HPDE6-E6E7 (cell line): Measurements from ENCODE around the gene SPAG8.

Experiments
- DNase-seq: peaks from one replicate; pipeline ENCODE4 v3.0.0; 2011; ENCODE audit warnings: missing footprints; ENCODE audit errors: extremely low spot score

SPAG8 gene

DNA sequence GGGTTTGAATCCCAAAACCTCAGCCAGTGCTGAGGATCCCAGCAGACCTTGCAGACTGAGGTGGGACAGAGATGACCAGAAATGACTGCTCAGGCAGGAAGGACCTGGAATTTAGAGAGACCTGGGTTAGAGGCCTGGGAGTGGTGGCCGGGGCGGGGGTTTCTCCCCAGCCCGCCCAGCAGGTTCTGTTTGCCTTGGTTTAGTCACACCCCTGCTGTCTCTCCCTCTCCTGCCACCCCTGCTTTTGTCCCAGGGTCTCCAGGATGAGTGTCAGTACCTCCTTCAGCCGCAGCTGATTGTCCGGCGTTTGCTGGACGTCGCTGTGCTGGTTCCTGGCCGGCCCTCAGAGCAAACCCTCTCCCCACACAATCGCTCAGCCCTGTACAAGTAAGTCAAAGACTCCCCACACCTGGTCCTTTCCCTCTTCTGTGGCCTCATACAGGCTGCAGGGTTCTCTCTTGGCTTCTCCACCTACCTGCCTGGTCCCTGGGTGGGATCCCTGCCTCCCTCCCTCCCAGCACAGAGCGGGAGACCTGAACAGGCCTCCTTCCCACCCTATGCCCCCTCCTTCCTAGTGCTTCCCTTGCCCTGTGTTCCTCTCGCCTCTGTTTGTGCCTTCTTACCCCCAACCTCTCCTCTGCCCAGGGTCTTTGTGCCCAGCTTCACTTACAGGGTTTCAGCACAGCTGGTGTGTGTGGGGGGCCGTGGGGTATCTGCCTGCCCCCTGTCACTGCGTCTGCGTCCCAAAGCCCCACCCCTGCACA, 29.0 kb upstream of the SPAG8 start:
- DNase-seq: no peak

DNA sequence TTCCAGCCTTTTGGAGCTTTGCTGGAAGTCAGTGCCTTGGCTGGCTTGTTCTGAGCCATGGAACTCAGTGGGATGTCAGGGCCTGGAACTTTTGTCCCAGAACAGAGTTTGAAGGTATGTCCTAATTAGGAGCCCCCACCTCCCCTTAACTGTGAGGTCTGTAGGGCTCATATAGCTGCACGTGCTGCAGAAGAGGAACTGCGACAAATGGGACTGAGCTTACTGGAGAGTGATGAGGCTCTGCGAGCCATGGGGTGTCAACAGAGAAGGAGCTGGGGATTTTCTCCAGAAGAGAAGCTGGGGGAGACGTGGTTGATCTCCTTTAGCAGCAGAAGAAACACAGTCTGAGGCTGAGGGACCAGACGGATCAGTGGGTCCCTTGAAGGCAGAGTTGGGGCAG, 27.9 kb upstream of the SPAG8 start:
- DNase-seq: no peak

DNA sequence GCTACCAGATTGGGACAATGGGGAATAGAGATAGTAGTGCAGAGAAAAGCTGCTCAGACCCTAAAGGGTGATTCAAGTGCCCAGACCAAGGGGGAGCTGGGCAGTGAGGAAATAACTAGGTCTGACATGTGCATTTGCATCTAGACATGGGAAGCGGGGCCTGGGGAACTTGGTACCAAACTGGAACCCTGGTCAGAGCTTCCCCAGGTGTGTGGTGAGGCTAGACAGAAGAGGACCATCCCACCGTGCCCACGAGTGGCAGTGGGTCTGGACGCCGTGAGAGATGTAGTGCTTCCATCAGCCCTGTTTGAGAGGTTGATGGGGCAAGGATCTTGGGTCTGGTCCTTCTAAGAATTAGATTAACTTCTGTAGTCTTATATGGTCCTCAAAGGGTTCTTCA, 24.5 kb upstream of the SPAG8 start:
- no peak for DNase-seq

DNA sequence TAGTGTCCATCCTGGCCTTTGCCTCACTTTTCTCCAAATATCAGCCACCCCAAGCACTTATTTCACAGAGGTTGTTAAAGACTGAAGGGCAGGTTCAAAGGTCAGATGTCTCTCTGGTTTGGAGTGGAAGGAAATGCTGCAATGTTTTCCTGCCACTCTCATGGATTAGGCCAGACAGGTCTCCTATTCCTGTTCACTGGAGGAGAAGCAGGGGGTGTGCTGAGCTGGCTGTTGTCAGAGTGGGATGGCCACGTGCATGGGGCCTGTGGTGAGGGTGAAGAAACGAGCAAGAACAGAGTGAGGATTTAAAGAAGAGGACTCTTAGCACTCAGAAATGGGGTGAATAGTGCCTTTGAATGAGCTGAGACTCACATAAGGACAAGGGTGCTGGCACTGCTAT, 23.7 kb upstream of the SPAG8 start:
- DNase-seq: no peak

DNA sequence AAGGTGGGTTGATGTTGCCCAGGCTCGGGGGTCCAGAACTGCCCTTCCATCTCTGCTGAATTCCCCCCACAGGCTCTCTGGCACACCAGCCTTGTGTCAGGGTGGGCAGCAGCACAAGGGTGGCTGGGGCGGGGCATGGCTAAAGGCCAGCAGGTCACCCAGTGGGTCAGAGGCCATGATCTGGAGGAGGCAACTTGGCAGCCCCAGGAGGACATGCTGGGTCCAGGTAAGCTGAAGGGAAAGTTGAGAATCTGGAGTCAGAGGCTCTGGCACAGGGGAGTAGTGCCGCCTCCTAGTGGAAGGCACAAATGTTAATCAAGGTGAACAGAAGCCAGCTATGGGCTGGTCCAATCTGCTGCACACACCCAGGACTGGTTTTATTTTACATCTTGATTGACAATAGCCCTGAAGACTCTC, 23.2 kb upstream of the SPAG8 start:
- DNase-seq: no peak

DNA sequence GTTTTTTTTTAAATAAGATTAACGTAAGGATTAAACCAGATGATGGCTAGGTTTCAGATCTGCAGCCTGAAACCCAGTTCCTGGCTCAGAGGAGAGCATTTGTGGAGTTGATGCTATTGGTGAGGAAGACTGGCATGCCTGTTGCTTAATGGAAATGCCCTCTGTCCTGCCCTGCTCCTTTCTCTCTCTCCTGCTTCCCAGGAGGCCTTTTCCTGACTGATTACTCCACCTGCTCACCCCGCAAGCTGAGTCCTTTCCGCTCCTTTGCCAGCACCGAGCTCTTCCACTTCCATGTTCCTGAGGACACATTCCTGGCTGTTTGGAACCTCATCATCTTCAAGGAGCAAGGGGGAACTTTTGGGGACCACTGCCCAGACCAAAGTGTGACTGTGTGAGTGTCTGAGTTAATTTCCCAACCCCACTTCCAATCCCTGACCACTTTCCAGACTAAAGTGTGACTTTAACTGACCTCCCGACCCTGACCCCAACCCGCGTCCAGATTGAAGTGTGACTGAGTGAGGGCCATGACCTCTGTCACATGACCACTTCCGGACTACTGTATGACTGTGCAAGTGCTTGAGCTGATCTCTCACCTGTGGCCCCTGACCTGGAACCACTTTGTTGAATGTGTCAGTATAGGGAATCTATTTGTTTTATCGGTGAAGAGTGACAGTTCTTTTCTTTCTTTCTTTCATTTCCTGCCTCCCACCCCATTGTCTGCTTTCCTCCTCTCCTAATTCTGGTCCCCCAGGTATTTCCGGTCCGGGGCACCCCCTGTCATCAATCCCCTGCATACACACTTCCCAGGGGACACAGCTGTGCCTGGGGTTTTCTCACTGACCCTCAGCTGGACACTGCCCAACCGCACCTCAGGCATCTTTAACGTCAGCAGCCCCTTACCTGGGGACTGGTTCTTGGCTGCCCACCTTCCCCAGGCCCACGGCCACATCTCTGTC, 22.5 kb upstream of the SPAG8 start:
- DNase-seq: no peak

DNA sequence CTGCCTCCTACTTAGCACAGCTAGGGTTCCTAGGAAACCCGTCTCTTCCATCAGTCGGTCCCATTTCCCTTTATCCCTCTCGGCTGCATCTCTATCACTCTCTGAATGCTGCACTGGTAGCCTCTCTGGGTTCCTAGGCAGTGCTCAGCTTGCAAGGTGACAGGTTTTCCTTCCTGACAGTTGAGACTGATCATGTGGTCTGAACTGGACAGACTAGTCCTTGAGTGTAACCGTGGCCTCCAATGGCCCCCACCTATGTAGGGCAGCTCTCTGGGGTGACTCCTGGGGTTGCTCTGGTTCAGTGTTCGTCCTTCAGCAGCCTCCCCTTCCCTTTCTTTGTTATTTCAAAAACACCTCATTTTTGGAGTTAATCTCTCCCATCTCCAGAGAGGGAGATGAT, 20.8 kb upstream of the SPAG8 start:
- DNase-seq: no peak

DNA sequence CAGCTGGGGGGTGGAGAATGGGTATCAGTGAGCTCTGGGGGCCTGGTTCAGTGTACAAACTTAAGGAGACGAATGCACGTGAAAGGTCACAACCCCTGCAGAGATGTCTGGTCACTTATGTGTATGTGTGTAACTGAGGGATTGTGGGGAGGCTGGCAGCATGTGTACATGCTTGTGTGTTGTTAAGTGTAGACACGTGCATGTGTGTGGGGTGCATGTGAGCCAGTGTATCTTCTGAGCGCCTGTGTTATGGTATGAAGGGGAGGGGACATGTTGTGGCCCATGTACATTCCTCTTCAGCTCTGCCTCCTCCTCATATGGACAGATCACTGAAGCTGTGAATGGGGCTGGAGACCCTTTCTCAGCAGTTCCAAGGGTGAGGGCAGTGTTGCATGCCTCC, 19.0 kb upstream of the SPAG8 start:
- no peak for DNase-seq

DNA sequence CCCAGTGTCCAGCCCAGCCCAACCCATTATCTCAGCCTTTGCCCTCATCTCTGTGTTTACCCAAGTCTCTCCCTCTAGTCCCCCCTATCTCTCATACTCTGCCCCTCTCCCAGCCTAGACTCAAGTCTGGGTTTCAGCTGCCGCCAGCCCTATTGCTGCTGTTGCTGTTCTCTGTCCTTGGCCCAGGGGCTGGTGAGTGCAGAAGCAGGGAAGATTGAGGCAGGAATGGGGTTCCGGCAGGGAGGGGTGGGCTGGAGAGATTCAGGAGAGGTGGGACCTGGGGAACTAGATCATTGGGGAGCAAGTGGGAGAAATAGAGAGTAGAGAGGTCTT, 17.7 kb upstream of the SPAG8 start:
- DNase-seq: no peak

DNA sequence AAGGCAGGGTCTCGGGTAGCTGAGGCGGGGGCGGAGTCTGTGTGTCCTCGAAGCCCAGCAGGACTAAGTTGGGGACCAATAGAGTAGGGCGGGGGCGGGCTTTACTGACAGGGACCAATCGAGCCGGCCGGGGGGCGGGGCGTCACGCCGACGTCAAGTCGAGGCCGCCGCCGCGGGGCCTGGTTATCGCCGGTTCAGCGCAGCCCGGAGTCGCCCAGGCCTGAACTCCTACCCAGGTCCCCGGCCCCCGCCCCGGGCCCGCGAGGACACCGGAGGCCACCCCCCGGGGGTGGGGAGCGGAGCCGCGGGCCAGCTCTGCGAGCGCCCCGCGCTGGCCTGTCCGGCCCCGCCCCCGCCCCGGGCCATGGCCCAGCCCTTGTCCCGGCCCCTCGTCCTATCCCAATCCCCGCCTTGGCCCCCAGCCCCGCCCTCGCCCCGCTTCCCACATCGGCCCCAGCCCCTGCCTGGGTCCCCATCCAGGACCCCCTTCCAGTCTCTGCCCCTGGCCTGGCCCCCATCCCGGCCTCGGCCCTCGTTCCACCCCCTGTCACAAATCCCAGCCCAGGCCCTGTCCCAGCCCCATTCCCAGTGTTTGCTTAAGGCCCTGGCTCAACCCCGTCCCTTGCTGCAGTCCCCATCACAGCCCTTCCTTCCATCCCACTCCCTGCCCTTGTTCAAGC, 17.2 kb upstream of the SPAG8 start, which contains the start of gene TMEM8B:
TMEM8B (plus strand) TSS at position 145 of the 680 bp plus-strand sequence; CDS start at position 365, 220 bp downstream.
- peak; percentile 91 for DNase-seq

DNA sequence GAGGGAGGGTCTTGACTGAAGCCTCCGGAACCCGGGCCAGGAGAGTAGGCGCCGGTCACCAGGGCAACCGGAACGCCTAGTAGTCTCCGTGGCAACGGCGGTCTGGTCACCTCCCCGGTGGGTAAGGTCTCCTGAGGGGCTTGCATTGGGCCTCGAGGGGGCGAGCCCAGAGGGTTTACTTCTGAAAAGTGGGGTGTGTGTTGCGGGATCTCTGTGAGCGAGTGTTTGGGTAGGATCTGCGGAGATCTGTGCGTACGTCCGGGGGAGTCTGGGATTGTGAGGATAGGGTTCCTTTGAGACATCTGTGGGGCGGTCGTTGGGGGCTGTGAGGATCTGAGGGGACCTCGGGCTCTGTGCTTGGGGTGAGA, 16.6 kb upstream of the SPAG8 start, which contains the start of gene FAM221B:
FAM221B (minus strand) TSS at position 17 of the 368 bp plus-strand sequence. CDS start 2,571 bp downstream, outside the sequence.
- DNase-seq: no peak

DNA sequence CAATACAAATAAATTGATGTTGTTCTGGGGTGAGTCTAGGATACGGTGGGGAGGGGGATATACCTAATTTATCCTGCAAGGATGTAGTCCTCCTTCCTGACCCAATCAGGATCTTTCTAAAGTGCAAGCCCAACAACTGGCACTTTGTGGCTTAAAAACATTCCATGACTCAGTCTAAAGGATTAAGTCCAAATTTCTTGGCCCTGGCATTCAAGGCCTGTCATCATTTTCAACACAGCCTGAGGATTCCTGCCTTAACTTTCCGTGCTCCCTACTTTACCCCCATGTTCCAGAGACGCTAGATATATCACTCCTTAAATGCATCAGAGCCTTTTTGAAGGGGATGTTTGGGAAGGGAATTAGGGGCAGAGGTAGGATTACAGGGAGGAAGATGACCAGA, 15.4 kb upstream of the SPAG8 start:
- DNase-seq: no peak

DNA sequence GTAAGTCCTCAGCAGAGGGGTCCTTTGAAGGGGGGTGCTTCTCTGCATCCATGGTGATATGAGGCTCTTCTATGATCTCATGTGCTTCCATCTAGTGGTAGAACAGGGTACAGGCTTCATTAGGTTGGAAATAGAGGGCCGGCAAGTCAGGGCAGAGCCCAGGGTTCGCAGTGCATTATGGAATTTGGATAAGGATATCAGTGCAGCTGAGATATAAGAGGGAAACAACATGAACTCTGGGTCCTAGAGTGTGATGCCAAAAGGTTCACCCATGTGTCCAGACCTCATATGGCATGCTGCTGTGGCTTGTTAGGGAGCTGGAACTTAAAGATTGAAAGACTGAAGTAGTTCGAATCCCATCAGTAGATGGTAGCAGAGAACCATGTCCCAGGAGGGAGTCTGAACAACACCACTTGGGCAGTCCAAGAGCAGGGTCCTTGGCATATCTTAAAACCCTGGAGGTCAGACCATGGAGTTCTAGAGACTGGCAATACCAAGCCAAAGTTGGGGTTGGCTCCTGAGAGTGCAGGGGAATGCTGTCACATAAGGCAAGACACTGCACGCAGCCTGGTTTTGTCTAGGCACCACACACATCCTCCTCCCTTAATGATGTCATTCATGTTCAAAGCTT, 14.1 kb upstream of the SPAG8 start:
- peak; percentile 51 for DNase-seq

DNA sequence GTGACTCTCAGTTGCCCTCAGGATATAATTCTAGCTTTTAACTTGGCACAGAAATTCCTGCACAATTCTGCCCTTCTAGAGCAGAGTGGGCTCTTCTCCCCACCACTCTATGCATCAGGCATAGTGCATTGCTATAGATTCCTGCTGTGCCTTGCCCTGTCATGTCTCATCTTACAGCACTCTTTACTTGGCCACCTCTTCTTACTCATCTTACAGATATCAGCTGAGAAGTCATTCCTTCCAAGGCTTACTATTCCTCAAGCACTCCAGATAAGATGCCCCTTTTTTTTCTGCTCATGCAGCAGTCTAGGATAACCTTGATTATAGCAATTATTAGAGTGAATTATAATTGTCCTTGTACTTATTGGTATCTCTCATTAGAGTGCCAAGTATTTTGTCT, 10.9 kb upstream of the SPAG8 start:
- no peak for DNase-seq

DNA sequence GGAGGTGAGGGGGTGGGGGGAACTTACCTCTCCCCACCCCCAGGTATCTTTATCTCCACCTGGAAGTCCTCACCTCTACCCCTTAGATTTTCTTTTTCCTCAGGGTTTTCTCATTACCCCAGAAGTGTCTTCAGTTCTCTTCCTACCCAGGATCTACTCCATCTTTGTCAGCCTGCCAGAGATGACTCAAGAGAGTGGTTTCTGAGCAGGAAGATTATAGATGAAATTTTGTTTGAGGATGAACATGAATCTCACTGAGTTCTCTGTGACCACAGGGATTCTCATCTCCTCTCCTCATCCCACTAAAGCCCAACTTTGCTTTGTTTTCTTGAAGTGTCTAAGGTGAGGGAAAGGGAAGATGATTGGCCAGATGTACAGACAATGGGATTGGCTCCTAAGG, 8.0 kb upstream of the SPAG8 start:
- no peak for DNase-seq

DNA sequence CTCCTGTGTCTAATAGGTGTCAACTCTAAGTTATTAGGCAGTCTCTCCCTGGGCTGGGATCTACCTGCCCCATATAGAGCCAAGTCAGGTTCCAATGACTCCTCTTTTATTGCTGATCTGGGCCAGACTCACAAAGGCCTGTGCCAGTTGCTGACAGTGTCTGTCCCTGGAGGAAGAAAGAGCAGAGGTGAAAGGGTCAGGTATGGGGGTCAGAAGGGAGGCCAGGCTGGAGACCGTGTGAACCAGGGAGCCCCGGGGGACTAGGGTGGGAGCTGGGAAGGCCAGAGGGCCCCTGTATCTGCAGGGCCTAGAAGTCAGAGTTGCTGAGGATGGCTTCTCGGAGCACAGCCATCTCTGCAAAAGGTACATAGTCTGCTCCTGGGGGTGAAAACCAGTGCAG, 6.3 kb upstream of the SPAG8 start:
- DNase-seq: no peak

DNA sequence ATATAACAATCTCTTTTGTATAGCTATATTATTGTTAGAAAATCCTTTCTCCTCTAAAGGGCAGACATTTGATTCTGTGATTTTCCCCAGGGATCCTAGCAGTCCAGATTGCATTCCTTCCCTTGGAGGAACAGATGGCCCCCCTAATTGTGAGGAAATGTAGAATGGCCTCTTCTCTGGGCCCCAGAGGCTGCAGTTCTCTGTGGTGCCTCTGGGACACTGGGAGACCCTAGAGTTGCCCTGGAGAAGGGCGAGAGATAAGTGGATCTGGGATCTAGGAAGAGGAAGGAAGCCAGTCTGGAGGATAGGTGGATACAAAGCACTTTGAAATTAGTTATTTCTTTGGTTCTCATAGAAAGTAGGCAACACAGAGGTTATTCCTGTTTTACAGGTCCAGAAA, 4.6 kb upstream of the SPAG8 start:
- no peak for DNase-seq

DNA sequence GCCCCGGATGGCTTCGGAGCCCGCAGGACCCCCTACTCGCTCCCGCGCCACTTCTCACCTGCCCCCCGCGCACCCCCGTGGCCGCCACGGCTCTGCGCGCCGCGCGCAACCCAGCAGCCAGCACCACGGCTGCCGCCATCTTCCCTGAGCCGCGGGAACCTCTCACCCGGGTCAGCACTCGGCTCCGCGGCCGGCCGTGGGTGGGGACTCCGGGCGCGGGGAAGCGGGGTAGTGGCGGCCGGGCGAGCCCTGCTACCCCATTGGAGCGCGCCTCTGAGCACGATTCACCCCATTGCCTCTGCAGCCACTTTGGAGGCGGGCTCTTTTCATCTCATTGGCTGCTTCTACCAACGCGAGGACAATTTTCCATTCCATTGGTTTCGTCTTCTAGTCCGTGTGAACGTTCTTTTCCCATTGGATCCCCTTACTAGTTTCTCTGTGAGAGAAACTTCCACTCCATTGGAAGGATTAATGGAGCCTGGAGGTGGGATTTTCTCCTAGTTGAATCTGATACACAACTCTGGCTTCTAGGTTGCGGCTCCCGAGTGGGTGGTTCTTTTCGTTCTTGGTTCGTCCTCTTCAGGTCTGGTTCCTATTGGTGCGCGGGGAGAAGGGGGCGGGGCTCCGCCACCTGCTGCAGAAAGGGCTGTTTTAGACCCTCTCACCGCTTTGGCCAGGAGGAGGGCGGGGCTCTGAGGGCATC, 2.9 kb upstream of the SPAG8 start, which contains the start of gene HINT2:
HINT2 (minus strand) TSS at position 202 of the 703 bp plus-strand sequence; CDS start at position 139, 63 bp downstream.
- DNase-seq: peak; percentile 98

DNA sequence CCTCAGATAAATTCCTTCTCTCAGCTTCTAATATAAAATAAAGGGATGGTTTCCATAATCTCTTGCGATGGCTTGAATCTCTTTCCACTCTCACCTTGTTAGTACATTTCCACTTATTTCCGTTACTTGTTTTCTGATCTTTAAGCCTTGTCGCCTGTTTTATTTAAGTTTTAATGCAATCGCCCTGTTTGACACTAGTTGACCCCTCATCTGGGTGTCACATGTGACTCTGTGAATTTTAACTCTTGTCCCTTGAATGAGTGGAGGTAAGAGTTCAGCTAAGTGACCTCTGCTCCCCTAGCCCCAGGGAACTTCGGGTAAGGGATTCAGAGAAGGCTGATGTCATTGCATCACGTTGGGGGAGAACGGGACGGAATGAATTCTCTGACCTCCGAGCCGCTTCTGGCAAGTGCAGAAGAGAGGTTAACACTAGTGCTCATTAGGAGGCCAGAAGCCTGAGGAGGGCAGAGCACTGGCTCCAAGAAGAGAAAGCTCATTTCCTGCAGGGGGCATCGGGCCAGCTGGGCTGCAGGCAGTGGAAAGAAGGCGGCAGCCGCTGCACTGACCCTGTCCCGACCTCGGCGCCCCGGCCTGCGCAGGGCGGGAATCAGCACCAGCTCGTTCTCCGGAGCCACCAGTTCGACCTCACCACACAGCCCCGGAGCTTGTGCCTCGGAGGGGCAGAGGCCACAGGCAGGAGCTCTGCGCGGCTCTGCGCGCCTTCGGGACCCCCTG, 2.2 kb upstream of the SPAG8 start:
- DNase-seq: peak; percentile 40

DNA sequence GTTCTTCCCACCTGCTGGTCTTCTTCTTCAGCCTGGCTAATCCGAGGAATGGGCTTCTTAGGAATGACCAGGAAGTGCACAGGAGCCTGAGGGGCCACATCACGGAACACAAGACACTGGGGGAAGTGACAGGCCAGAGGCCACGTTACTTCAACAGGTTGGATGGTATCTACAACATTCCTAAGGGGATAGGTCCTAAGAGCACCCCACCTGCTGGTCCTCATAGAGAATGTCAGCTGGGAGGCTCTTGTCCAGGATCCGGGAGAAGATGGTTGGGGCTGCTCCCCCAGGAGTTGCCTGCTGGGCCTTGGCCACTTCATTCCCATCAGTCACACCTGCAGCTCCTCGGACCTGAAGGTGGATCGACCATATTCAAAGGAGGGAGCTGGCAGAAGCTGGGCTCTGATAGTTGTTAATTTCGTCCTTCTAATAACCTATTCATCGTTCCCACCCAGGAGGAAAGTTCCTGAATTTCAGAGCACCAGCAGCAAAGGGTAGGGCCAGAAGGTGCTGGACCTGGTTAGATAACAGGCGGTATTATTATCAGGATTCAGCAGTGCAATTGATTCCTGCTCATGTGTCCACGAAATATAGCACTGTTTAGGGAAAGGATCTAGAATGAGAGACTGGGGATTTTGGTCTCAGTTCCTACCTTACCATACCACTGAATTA, 1.5 kb upstream of the SPAG8 start:
- peak; percentile 51 for DNase-seq
